Ascending aorta (tissue), 2 donors: ENCODE results near the gene CFAP74. TPM values are rescaled to one million over a fixed set of nuclear protein-coding genes. Genes with fewer than 3 reads are reported as not detected.

ENCODE experiments used
- DNase-seq, 2 donors: peaks; one replicate each; pipeline ENCODE4 v3.0.0-alpha.2; 2019; ENCODE audit warnings: low spot score in 2 of 2
- H3K27ac ChIP-seq, 2 donors: fragments of 200-600 bp; sonication (generic); one replicate each; pipeline ENCODE4 v1.5.1; 2016 to 2017; ENCODE audit warnings: mild to moderate bottlenecking in 1 of 2
- H3K27me3 ChIP-seq: fragments of 200-600 bp; sonication (generic); one replicate; pipeline ENCODE4 v1.5.1; 2017
- H3K36me3 ChIP-seq, 2 donors: fragments of 200-600 bp; sonication (generic); one replicate each; pipeline ENCODE4 v1.5.1; 2016
- H3K4me1 ChIP-seq, 2 donors: fragments of 200-600 bp; sonication (generic); one replicate each; pipeline ENCODE4 v1.5.1; 2016 to 2017; ENCODE audit warnings: mild to moderate bottlenecking in 1 of 2
- H3K4me3 ChIP-seq, 2 donors: fragments of 200-600 bp; sonication (generic); one replicate each; pipeline ENCODE4 v1.5.1; 2016 to 2017; ENCODE audit warnings: mild to moderate bottlenecking in 1 of 2
- H3K9me3 ChIP-seq, 2 donors: fragments of 200-600 bp; sonication (generic); one replicate each; pipeline ENCODE4 v1.5.1; 2016
- intact Hi-C: fragments of 100-400 bp; cut with DNase I; formaldehyde crosslinking; loops from one replicate; pipeline ENCODE4 v1.15.1; 2023
- total RNA-seq: library from RNA; depleted of rRNA; stranded (reverse); fragments of >200 nt; gene quantifications from one replicate; pipeline ENCODE4 v1.1.0, GENCODE V29; 2016
- TF ChIP-seq, protein P1 (sequence below), 3 experiments: fragments of 200-600 bp in 2 of 3; fragments of 450-650 bp in 1 of 3; sonication (generic) in 2 of 3; IDR thresholded peaks; one replicate each; pipeline ENCODE4 v1.5.1; 2016 to 2019; ENCODE audit warnings: antibody characterized with exemption in 3 of 3, mild to moderate bottlenecking in 1 of 3, moderate library complexity in 1 of 3

Gene CFAP74
- total RNA-seq, 1 donor from 2014 or later: not detected

DNA sequence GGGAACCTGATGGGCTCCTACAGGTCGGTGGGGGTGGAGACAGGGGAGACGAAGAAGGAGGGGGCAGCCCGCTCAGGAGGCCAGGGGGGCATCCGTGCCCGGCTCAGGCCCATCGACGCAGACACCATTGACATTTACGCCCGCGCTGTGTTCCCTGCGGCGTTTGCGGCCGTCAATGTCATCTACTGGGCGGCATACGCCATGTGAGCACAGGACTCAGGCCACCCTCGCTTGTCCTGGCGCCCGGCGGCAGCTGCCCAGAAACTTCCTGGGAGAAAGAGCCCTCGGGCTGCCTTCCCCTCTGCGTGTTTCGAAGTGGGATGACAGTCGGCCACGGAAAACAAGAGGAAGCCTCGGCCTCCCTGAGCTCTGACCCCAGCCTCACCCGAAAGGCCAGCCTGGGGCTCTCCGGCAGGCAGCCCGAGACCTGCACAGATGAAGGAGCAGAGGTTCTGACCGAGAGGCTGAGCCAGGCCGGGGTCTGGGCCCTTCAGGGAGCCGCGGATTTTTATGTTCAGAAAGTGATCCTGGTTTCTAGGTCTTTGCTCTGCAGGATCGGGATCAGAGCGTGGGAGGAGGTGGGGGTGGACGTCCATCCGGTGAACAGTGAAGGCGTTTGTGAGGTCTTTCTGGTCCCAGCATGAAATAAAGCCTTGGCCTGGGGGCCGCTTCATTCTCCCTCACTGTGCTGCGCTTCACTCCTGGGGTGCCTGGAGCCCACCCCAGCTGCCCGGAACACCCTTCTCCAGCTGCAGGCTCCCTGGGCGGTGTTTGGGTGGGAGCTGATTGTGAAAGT lies 26.7 kb upstream of the CFAP74 start:
- Histone ChIP-seq H3K27ac (no peak overlapping the region), H3K4me3 (no peak overlapping the region), H3K36me3 (no peaks in the 10 kb centered on the region), H3K4me1 (no peaks in the 10 kb centered on the region), H3K9me3 (no peaks in the 10 kb centered on the region), H3K27me3 (no peaks in the 10 kb centered on the region)
- intact Hi-C loops: no loop called here
- DNase-seq: no peak
- TF ChIP-seq, protein P1, sequence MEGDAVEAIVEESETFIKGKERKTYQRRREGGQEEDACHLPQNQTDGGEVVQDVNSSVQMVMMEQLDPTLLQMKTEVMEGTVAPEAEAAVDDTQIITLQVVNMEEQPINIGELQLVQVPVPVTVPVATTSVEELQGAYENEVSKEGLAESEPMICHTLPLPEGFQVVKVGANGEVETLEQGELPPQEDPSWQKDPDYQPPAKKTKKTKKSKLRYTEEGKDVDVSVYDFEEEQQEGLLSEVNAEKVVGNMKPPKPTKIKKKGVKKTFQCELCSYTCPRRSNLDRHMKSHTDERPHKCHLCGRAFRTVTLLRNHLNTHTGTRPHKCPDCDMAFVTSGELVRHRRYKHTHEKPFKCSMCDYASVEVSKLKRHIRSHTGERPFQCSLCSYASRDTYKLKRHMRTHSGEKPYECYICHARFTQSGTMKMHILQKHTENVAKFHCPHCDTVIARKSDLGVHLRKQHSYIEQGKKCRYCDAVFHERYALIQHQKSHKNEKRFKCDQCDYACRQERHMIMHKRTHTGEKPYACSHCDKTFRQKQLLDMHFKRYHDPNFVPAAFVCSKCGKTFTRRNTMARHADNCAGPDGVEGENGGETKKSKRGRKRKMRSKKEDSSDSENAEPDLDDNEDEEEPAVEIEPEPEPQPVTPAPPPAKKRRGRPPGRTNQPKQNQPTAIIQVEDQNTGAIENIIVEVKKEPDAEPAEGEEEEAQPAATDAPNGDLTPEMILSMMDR (IDR thresholded peaks at IDR 0.05): no peak

DNA sequence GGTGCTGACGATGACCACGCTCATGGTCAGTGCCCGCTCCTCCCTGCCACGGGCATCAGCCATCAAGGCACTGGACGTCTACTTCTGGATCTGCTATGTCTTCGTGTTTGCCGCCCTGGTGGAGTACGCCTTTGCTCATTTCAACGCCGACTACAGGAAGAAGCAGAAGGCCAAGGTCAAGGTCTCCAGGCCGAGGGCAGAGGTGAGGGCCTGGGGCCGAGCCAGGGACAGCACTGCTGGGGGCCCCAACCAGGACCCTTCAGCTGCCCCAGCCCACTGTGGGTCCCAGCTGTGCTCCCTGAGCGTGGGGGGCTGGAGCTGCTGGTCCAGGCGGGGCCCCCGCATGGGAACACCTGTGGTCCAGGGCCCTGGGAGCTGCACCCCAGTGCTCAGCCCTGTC lies 26.0 kb upstream of the CFAP74 start:
- TF ChIP-seq, protein P1 (IDR thresholded peaks at IDR 0.05): no peak
- no peaks in the 10 kb centered on the region for H3K9me3 ChIP-seq
- intact Hi-C loops: no loop called here
- H3K36me3 ChIP-seq: no peaks in the 10 kb centered on the region
- H3K27me3 ChIP-seq: no peaks in the 10 kb centered on the region
- H3K4me1 ChIP-seq: no peaks in the 10 kb centered on the region
- H3K4me3 ChIP-seq: no peak overlapping the region
- no peak for DNase-seq
- no peak overlapping the region for H3K27ac ChIP-seq

DNA sequence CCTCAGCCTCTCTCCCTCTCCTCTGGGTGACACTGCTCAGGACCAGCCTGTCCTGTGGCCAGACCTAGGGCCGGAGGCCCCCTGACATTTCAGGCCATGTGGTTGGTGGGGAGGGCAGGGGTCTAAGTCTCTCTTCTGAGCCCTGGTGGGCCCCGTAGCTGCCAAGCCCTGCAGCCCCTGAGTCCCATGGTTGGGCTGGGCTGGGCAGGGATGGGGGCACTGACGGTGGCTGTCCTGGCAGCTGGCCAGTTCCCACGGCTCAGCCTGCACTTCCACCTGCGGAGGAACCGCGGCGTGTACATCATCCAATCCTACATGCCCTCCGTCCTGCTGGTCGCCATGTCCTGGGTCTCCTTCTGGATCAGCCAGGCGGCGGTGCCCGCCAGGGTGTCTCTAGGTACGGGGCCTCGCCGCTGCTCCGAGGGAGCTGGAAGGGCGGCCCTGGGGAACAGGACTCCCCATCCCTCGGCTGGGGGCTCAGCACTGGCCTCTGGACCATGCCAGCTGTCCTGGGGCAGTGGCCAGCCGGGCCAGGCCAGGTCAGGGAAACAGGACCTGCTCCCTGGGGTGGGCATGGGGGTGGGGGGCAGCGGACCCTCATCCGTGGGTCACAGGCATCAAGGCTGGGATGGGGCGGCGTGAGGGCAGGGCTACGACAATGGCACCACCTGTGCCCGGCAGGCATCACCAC lies 25.4 kb upstream of the CFAP74 start:
- Histone ChIP-seq H3K27ac (no peak overlapping the region), H3K9me3 (no peaks in the 10 kb centered on the region), H3K4me3 (no peak overlapping the region), H3K27me3 (no peaks in the 10 kb centered on the region), H3K4me1 (no peaks in the 10 kb centered on the region), H3K36me3 (no peaks in the 10 kb centered on the region)
- intact Hi-C loops: no loop called here
- TF ChIP-seq, protein P1 (IDR thresholded peaks at IDR 0.05): no peak
- no peak for DNase-seq

DNA sequence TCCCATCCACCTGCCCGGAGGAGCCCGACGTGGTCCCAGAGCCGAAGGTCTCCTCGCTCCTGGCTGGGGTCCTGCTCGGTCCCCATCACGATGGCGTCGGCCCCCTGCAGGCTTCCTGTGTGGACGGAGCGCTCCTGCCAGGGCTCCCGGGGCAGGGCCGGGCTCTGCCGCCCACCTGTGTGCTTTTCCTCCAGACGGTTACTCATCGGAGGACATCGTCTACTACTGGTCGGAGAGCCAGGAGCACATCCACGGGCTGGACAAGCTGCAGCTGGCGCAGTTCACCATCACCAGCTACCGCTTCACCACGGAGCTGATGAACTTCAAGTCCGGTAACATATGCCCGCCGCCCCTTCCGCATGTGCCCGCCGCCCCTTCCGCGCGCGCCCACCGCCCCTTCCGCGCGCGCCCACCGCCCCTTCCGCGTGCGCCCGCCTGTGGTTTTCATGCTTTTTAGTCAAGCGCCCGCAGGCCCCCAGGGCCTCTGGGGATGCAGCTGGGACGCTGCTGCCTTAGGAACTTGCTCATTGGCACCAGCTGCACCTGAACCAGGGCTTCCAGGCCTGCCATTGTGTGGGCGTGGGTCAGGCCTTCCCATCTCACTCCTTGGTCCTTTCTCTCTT lies 24.5 kb upstream of the CFAP74 start:
- no peak for DNase-seq
- H3K36me3 ChIP-seq: no peaks in the 10 kb centered on the region
- no peaks in the 10 kb centered on the region for H3K27me3 ChIP-seq
- TF ChIP-seq, protein P1 (IDR thresholded peaks at IDR 0.05): no peak
- H3K9me3 ChIP-seq: no peaks in the 10 kb centered on the region
- no peaks in the 10 kb centered on the region for H3K4me1 ChIP-seq
- intact Hi-C loops: no loop called here
- H3K27ac ChIP-seq: no peak overlapping the region
- H3K4me3 ChIP-seq: no peak overlapping the region

DNA sequence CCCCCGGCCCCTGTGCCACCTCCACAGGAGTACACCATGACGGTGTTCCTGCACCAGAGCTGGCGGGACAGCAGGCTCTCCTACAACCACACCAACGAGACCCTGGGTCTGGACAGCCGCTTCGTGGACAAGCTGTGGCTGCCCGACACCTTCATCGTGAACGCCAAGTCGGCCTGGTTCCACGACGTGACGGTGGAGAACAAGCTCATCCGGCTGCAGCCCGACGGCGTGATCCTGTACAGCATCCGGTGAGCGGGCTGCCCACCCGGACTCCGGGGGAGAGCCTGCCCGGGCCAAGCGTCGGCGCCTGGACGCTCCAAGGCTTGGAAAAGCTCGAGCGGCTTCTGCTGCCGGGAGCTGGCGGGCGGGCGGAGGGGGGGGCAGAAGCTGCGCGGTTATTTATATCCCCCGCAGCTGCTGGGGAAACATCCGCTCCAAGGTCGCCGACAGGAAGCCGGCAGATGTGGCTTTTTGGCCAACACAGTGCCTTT lies 21.9 kb upstream of the CFAP74 start:
- Histone ChIP-seq H3K27me3 (peaks cover 16% of the 10 kb centered on the region), H3K4me3 (no peak overlapping the region), H3K4me1 (no peaks in the 10 kb centered on the region), H3K9me3 (no peaks in the 10 kb centered on the region), H3K27ac (no peak overlapping the region), H3K36me3 (no peaks in the 10 kb centered on the region)
- intact Hi-C loops: no loop called here
- DNase-seq: no peak
- TF ChIP-seq, protein P1 (IDR thresholded peaks at IDR 0.05): no peak
